Endothelial cell (in vitro differentiated cells): ENCODE results near the gene MPO. TPM values are rescaled to one million over a fixed set of nuclear protein-coding genes. Genes with fewer than 3 reads are reported as not detected.
A peak's percentile ranks its signal among the peaks of the same experiment; 100 is the strongest.

ENCODE experiments used
- DNase-seq: peaks from one replicate; pipeline ENCODE4 v3.0.0; 2021; ENCODE audit warnings: low spot score
- H3K27ac Mint-ChIP-seq: one replicate; pipeline ENCODE4 v1.8.0; 2021; ENCODE audit warnings: mixed read lengths, inconsistent platforms; ENCODE audit not compliant: unreplicated experiment
- H3K27me3 Mint-ChIP-seq: one replicate; pipeline ENCODE4 v1.8.0; 2021; ENCODE audit warnings: mild to moderate bottlenecking, moderate library complexity, mixed read lengths, inconsistent platforms; ENCODE audit not compliant: unreplicated experiment
- H3K36me3 Mint-ChIP-seq: one replicate; pipeline ENCODE4 v1.8.0; 2021; ENCODE audit warnings: mild to moderate bottlenecking, low read depth, mixed read lengths, inconsistent platforms; ENCODE audit not compliant: unreplicated experiment
- H3K4me1 Mint-ChIP-seq: one replicate; pipeline ENCODE4 v1.8.0; 2021; ENCODE audit warnings: mild to moderate bottlenecking, mixed read lengths, inconsistent platforms; ENCODE audit not compliant: unreplicated experiment
- H3K4me3 Mint-ChIP-seq: one replicate; pipeline ENCODE4 v1.8.0; 2021; ENCODE audit warnings: mild to moderate bottlenecking, mixed read lengths, inconsistent platforms; ENCODE audit not compliant: unreplicated experiment
- H3K9me3 Mint-ChIP-seq: one replicate; pipeline ENCODE4 v1.8.0; 2021; ENCODE audit warnings: mixed read lengths, inconsistent platforms; ENCODE audit not compliant: unreplicated experiment
- total RNA-seq: library from RNA; stranded (reverse); fragmentation: NEBNext Ultra II Directional; extraction: Animal tissue kit (Norgen Biotek cat#: 25700); gene quantifications from one replicate; pipeline ENCODE4 v1.2.1, GENCODE V29; 2021; ENCODE audit not compliant: unreplicated experiment
- TF ChIP-seq, protein P1 (sequence below): fragments of 200-600 bp; sonication (generic); IDR thresholded peaks from one replicate; pipeline ENCODE4 v1.5.0; 2021; ENCODE audit warnings: antibody characterized with exemption; ENCODE audit not compliant: unreplicated experiment

The MPO gene
- total RNA-seq, 1 donor from 2014 or later: not detected

GRCh38 chr17:58315281-58315711, 34.6 kb upstream of the MPO start:
- no peaks in the 10 kb centered on the region for H3K4me1 Mint-ChIP-seq
- no peak for DNase-seq
- TF ChIP-seq, protein P1, sequence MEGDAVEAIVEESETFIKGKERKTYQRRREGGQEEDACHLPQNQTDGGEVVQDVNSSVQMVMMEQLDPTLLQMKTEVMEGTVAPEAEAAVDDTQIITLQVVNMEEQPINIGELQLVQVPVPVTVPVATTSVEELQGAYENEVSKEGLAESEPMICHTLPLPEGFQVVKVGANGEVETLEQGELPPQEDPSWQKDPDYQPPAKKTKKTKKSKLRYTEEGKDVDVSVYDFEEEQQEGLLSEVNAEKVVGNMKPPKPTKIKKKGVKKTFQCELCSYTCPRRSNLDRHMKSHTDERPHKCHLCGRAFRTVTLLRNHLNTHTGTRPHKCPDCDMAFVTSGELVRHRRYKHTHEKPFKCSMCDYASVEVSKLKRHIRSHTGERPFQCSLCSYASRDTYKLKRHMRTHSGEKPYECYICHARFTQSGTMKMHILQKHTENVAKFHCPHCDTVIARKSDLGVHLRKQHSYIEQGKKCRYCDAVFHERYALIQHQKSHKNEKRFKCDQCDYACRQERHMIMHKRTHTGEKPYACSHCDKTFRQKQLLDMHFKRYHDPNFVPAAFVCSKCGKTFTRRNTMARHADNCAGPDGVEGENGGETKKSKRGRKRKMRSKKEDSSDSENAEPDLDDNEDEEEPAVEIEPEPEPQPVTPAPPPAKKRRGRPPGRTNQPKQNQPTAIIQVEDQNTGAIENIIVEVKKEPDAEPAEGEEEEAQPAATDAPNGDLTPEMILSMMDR: no peak
- no peaks in the 10 kb centered on the region for H3K9me3 Mint-ChIP-seq
- H3K4me3 Mint-ChIP-seq: no peak overlapping the region
- no peaks in the 10 kb centered on the region for H3K36me3 Mint-ChIP-seq
- peaks cover 12% of the 10 kb centered on the region for H3K27me3 Mint-ChIP-seq
- no peak overlapping the region for H3K27ac Mint-ChIP-seq

GRCh38 chr17:58314706-58315015, 33.9 kb upstream of the MPO start:
- Mint-ChIP-seq H3K4me1 (no peaks in the 10 kb centered on the region), H3K36me3 (no peaks in the 10 kb centered on the region), H3K27ac (no peak overlapping the region), H3K4me3 (no peak overlapping the region), H3K27me3 (peaks cover 9% of the 10 kb centered on the region), H3K9me3 (no peaks in the 10 kb centered on the region)
- peak; percentile 1 for DNase-seq
- TF ChIP-seq, protein P1: no peak

DNA sequence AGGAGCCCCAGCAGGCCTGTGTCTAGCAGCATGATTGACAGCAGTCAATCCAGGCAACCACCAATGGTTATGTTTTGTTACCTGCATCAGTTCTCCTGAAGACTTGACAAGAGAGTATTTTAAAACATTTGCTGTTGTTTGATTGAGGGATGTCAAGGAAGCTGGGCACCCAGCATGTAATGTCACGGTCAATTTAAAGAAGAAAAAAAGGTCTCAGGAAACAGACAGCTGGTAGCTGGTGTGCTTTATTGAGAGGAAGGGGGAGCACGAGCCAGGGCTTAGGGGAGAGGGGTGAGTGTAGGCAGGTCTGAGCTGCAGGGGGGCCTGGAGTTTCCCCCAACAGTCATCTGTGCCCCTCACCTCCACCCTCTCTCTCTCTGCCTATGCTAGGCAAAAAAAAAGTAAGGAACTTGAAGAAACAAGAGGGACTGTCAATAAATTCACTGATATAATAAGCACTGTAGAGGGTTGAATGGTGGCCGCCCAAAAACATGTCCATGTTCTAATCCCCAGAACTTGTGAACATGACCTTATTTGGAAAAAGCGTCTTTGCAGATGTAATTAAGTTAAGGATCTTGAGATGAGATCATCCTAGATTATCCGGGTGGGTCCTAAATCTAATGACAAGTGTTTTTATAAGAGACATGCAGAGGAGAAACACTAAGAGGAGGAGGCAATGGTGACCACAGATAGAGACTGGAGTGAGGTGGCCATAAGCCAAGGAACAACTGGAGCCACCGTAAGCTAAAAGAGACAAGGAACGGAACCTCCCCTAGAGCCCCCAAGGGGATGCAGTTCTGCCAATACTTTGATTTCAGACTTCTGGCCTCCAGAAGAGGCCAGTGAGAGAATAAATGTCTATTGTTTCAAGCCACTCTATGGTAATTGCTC, 33.3 kb upstream of the MPO start:
- Mint-ChIP-seq H3K4me3 (no peak overlapping the region), H3K4me1 (no peaks in the 10 kb centered on the region), H3K27ac (no peak overlapping the region), H3K27me3 (peaks cover 12% of the 10 kb centered on the region), H3K9me3 (no peaks in the 10 kb centered on the region), H3K36me3 (no peaks in the 10 kb centered on the region)
- peak; percentile 0 for DNase-seq
- TF ChIP-seq, protein P1: no peak

DNA sequence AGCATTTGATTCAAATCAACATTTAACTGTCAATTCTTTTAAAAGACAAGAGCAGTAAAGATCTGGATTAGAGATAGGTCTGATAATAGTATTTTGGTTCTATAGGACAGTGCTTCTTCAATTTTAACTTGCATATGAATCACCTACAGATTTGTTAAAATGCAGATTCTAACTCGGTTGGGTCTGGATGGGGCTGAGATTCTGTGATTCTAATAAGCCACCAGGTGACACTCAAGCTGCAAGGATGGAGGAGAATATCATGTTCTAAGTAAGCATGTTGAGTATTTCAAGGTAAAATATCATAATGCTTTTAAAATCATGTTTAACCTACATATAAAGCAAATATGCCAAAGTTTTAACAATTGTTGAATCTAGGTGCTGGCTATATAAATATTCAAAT, 32.1 kb upstream of the MPO start:
- H3K4me3 Mint-ChIP-seq: no peak overlapping the region
- H3K36me3 Mint-ChIP-seq: no peaks in the 10 kb centered on the region
- TF ChIP-seq, protein P1: no peak
- H3K9me3 Mint-ChIP-seq: no peaks in the 10 kb centered on the region
- no peak for DNase-seq
- no peak overlapping the region for H3K27ac Mint-ChIP-seq
- H3K4me1 Mint-ChIP-seq: no peaks in the 10 kb centered on the region
- H3K27me3 Mint-ChIP-seq: peaks cover 8% of the 10 kb centered on the region

DNA sequence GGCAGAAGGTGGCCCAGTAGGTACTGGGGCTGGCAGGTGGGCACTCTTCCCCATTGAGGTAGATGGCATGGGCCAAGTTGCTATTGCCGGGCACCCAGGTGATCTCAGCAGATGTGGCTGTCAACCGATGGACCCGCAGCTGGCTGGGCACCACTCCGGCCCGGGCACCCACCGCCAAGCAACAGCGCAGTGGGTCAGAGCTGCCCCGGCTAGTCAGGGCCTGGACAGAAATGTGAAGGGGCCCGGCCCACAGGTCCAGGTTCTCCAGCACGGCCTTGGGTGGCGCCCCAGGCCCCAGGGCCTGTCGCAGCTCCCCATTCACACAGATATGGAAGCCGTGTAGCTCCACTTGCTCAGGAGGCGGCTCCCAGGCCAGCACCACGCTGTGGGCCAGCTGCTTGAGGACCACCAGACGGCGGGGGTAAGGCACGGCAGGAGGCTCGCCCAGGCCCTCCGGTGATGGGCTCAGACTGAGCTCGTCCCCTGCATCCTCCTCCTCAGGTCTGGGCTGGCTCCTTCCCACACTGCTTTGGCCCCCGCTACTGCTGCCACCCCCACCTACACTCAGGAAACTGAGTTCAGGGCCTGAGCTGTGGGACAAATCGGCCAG, 31.4 kb upstream of the MPO start:
- TF ChIP-seq, protein P1: no peak
- DNase-seq: no peak
- Mint-ChIP-seq H3K36me3 (peaks cover 3% of the 10 kb centered on the region), H3K4me3 (no peak overlapping the region), H3K4me1 (no peaks in the 10 kb centered on the region), H3K27ac (no peak overlapping the region), H3K9me3 (no peaks in the 10 kb centered on the region), H3K27me3 (peaks cover 12% of the 10 kb centered on the region)
